Suppressor macrophage treated with lipopolysaccharide for 1 hour (primary cell): Measurements from ENCODE around the gene CACNA2D3.

Source experiments
- DNase-seq, 3 donors: peaks; one replicate each; pipeline ENCODE4 v3.0.0-alpha.2; 2020 to 2022

The CACNA2D3 gene

DNA sequence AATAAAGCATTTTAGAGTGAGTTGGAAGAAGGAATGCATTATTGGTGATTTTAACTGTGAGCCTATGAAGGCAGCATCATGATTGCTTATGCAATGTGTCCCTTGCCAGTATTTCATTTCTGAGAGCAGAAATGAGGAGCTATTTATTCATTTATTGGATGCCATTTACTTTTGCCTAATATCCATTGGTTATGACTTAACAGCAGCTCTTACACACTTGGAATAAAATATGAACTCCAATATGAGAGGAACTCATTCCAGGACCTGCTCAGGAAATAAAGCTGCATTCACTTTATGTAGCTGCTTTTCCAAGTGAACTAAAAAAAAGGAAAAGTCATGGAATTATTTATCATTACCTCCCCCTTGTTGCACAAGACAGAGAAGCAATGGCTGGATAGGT, 525.4 kb downstream of the CACNA2D3 start:
- DNase-seq = no peak

DNA sequence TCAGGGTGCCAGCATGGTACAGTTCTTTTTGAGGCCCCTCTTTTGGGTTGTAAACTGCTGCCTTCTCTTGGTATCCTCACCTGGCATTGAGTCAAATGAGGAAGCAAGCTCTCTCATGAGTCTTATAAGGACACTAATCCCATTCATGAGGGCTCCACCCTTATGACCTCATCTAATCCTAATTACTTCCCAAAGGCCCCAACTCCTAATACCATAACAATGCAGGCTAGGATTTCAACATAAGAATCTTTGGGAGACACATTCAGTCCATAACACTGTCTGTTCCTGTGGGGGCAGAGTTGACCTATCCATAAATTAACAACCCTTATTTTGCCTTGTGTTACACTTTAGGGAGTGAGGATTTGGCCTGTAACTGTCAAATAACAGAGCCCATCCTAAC, 527.2 kb downstream of the CACNA2D3 start:
- no peak for DNase-seq

GRCh38 chr3:54653456-54654195, 531.3 kb downstream of the CACNA2D3 start:
- DNase-seq = no peak

- DNase-seq = no peak
Observed at GRCh38 chr3:54654776-54655175, 532.4 kb downstream of the CACNA2D3 start.

GRCh38 chr3:54659347-54659746, 537.0 kb downstream of the CACNA2D3 start:
- DNase-seq = no peak

DNA sequence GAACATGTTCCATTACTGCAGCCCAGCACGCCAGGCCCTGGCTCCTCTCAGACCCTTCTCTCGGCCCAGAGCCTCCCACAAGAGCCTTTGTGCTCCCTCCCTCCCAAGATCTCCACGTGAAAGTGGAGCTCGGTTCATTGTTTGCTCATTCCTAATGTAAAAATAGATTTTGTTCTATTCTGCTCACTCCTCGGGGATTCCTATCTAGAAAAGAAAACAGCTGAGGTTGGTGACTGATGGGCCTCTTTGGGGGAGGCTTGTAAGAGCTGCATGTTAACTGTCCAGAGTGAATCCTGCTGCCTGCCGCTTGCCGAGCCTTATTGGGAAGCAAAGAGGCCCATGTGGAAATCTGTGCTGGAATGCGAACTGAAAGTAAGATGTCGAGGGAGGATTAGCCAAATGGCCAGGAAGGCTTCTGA, 538.4 kb downstream of the CACNA2D3 start:
- DNase-seq = no peak

DNA sequence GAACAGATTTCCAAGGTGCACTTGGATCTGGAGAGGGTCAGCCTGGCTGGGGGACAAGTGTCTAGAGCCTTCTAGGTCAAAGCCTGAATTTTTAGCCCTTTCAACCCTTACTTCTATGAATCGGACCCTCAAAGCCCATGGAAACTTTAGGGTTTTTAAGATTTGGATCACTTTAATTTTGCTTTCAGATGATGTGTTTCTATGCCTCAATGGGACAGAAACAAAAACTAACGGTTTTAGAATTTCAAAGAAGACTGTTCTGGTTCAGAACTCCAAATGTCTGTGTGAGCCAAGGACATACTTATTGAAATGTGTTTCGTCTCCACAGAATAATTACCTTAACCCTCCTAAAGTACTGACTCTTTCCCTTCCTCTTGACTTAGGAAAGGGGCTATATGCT, 538.8 kb downstream of the CACNA2D3 start:
- DNase-seq = no peak

- DNase-seq = no peak
Observed at GRCh38 chr3:54663501-54664011, 541.2 kb downstream of the CACNA2D3 start.

DNA sequence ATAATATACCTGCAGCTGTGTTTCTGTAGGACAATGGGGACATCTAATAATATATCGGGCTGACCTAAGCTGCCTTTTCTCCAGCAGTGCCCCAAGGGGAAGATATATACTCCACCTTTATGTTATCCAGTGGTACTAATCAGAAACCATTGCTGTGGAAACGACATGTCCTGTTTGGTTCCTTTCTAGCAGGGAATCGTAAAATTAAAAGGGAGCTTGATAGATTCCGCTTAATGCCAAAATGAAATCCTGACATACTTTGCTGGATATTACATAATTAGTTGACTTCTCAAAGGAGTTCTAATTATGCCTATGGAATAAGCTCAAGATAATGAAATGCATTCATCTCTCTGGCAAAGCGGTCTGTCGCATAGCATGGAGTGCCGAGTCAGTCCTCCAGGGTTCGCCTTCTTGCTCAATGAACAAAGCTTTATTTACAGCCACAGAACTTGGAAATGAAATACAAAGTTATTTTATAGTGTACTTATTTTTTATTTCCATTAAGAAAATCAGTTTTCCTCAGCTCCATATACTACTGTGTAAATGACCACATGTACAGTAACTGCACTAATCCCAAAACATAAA, 542.8 kb downstream of the CACNA2D3 start:
- DNase-seq = no peak

- DNase-seq = no peak
Observed at GRCh38 chr3:54668236-54668635, 545.9 kb downstream of the CACNA2D3 start.

GRCh38 chr3:54670201-54671000, 548.0 kb downstream of the CACNA2D3 start:
- DNase-seq = no peak

GRCh38 chr3:54671511-54671910, 549.2 kb downstream of the CACNA2D3 start:
- DNase-seq = no peak

GRCh38 chr3:54676087-54676486, 553.7 kb downstream of the CACNA2D3 start:
- no peak for DNase-seq

- DNase-seq = no peak
Observed at GRCh38 chr3:54681706-54682105, 559.4 kb downstream of the CACNA2D3 start.

- no peak for DNase-seq
Observed at GRCh38 chr3:54685213-54685612, 562.9 kb downstream of the CACNA2D3 start.

DNA sequence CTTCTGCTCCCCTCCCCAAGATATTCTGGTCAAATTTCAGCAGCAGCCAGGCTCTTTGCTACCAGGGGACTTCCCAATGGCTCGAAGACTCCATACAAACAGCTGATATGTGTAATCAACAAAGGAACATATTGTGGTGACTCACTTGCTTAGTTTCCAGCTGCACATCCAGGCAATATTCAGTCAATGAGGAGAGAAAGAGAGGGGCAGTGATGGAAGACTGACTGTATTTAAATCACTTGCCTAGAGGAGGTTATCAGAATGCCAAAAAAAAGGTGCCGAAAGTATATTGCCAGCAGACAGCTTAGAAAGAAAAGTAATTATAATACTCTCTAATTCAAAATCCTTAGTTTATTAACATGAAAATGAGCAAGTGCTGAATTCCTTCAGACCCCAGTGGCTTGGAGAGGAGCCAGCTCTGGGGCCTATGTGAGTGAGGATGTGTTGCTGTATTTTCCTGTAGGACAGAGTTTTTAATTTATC, 569.0 kb downstream of the CACNA2D3 start:
- DNase-seq = no peak

GRCh38 chr3:54696313-54696712, 574.0 kb downstream of the CACNA2D3 start:
- DNase-seq = no peak

- no peak for DNase-seq
Observed at GRCh38 chr3:54698054-54698453, 575.7 kb downstream of the CACNA2D3 start.

DNA sequence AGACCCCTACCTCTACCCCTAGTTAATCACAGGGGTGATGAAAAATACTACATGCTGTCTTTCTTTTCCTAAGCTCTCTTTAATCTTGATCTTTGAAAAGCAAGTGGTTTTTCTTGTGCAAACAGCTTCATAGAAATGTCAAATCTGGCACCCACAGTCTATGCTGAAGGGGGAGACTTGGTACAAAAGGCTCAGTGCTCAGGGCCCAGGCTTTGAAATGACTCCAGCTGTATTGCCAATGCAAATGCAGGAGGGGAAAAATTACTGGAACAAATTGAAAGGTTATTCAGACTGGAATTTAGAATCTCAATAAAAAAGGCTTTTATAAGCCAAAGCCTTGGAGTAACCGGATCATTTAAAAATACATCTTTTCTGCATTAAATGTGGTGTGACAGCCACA, 581.6 kb downstream of the CACNA2D3 start:
- DNase-seq = no peak

DNA sequence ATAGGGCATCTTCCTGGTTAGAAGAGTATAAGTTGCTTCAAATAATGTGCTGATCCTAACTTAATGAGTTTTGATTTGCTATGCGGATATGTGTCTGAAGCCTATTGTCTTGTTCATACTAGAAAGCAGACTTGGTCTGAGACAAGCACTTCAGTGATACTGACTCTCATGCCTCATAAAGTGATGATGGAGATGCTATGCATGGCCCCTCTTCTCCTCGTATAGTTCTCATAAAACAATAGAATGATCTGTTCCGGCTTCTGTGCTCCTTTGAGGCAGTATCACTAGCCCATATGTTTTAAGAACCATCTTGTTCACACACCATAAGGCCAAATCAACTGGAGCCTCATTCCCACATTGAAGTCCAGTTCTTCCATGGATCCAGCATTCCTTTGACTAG, 583.4 kb downstream of the CACNA2D3 start:
- DNase-seq = no peak

DNA sequence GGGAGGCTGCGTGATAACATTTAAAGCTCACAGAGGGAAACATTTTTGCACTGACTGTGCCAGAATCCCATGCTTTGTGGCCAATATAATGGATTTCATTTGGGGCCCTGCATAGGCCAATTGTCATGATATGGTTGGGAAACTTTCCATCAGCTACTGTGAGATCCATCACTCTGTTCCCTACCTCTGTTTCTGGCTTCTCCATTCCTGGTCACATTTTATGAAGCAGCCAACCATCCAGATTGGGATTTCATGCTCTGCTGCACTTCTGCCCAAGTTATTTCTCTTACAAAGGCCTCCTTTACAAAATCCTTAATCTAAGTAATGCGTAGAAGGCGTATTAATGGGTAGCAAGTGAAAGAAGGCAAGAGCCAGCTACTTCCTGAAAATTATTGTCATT, 584.4 kb downstream of the CACNA2D3 start:
- no peak for DNase-seq

DNA sequence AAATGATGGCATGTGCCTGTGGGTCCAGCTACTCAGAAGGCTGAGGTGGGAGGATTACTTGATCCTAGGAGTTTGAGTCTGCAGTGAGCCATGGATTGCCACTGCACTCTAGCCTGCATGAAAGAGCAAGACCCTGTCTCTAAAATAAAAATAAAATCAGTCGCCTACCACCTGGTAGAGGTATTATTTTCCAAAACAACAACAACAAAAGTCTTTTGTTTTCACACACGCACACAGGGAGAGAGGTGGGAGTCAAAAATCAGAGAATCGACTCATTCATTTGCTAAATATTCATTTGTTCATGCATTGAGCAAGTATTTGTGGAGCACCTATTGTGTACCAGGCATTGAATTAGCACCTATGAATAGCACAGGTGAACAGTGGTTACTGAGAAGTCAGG, 587.4 kb downstream of the CACNA2D3 start:
- DNase-seq = no peak

- DNase-seq = no peak
Observed at GRCh38 chr3:54710954-54711353, 588.6 kb downstream of the CACNA2D3 start.

- DNase-seq = no peak
Observed at GRCh38 chr3:54712539-54712938, 590.2 kb downstream of the CACNA2D3 start.
